Limb (tissue), 2 donors: ENCODE results near the gene C9orf40.

ENCODE experiments used
- DNase-seq, 2 donors: peaks; one replicate each; pipeline ENCODE4 v3.0.0-alpha.2; 2016; ENCODE audit errors: extremely low spot score in 2 of 2

Gene C9orf40

DNA sequence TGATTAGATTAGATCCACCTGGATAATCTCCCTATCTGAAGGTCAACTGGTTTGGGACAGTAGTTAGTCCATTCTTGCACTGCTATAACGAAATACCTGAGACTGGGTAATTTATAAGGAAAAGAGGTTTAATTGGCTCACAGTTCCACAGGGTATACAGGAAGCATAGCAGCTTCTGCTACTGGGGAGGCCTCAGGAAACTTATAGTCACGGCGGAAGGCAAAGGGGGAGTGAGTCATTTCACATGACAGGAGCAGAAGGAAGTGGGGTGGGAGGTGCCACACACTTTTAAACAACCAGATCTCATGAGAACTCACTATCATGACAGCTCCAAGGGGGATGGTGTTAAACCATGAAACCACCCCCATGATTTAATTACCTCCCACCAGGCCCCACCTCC lies 9.9 kb downstream of the C9orf40 start:
- no peak for DNase-seq

DNA sequence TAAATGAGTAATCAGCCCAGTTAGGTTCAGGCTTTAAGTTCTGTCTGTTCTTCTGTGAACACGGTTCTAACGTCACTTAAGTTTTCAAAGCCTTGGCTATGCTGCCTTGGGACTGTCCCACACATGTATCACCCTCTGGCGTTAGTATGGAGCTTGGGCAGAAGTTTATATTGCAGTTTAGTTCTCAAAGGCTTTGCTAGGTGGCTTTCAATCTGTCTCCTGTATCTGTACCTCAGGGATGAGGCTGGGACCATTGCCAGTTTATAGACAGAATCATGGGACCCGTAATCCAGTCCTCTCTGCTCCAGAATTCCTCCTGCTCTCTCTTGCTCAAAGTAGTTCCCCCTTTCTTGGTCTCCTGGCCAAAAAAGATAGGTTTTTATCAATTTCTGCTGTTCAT lies 12.1 kb downstream of the C9orf40 start:
- no peak for DNase-seq

DNA sequence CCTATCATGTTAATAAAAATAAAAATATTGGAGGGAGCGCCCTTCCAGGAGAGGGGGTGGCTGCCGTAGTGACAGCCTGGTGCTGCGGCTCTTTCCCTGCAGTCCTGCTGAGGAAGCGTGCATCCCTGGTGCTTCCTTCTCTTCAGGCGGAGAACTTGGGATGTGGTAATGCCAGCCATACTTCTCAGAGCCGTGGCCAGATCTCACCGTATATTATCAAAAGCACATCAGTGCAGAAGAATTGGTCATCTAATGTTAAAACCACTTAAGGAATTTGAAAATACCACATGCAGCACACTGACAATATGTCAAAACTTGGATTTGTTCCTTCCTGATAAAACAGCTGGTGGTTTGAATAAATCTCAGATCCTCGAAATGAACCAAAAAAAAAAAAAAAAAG lies 17.7 kb downstream of the C9orf40 start:
- DNase-seq, result no peak

DNA sequence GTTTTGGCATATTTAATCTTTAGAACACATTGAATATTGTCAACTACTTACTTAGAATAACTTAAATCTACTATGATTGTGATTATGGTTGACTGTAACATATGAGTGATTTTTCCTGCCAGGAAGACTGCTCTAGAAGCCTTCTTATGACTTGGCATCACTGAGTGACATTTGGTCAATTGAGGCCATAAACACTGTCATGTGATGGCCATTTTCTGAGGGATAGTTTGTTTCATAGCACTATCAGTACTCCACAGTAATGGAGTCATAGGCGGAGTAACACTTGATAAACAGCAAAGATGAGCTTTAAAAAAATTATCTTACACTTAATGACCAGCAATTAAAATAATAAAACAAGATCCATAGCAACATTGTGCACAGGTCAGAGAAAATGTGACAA lies 31.0 kb downstream of the C9orf40 start:
- DNase-seq, result no peak

DNA sequence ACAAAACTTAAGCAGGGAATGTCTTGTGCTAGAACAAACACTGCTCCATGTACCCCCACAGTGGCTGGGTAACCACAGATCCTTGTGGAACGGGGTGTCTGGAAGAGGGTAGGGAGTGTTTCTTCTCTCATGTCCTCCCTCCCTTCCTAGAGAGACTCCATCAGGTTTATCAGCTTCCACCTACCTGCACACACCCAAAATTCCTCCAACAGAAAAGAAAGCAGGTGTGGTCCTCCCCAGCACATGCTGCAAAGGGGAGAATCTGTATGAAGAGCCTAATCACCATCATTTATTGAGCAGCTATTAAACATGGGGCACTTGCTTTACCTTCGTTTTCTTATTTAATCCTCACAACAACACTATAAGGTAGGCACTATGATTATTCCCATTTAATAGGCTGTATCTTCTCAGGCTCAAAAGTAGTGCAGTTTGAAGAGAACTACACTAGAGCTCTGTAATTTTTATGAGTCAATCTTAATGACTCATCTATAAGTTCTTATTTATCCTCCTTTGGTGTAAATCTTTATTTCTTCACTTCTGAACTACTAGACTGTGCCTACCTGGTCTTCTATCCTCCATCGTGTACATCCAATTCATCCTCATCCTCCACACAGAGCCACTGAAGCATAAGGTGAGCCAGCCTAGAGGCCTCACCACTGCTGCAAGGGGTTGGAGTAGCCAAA lies 31.6 kb downstream of the C9orf40 start:
- no peak for DNase-seq

DNA sequence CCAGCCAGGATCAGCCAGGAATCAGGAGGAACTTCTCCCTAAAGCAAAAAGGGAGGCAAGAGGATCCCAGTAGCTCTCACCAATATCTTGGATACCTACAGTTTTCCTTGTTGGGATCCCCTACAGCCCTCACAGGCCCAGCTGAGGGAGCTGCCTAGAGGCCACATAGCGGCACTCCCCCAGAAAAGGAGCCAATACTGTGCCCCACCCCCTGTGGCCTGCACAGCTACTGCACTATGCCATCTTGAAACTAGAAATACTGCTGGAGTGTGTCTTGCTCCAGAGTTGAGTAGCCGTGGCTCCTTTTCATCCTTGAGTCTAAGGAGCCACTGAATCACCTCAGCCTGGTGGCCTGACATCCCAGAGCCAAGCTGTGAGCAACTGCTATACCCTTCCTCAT lies 42.7 kb downstream of the C9orf40 start:
- DNase-seq, result no peak

DNA sequence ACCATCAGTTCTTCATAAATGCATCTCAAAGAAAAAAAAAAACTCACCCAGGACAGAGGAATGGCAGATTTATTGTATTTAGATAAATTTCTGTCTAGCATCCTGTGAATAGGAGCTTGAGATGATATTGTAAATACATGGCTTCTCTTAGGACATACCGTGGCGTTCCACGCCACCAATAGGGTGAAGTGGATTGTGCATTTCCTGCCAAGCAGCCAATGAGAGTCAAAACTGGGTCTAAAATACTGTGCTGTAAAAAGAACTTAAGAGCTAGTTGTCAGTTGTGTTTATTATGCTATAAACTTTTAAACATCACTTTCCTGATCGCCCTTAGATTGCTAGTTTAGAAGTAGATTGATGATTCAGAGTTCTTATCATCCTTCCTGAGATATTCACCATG lies 44.0 kb downstream of the C9orf40 start:
- DNase-seq, result no peak

DNA sequence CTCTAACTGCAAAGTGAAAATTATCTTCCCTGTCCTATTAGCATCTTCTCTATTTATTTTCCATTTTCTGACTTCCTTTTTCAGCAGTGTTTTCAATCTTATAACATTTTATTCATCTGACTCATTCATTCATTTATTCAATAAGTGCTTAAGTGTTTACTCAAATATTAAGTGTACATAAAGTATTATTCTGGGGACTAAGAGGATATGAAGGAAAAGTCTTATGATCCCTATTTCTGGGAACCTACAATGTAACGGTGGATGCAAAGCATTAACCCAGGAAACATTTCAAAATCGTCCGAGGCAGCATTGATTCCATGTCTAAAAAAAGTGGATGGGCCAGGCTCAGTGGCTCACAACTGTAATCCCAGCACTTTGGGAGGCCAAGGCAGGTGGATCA lies 45.6 kb downstream of the C9orf40 start:
- no peak for DNase-seq

DNA sequence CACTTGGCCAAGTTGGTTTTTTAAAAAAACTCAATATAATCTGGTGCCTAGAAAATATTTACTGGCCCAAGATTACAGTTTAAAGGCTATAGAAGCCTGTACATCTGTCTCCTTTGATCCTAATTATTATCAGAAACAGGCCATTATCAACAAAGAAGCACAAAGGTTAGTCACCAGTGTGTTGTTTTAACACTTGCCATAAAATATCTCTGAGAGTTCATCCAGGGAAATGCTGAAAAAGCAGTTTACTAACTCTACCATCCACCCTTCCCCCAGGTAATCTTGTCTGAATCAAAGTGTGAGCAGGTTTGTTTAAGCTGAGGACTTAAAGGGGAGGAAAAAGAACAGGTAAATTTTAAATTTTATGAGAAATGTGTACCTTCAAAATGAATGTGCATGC lies 51.7 kb downstream of the C9orf40 start:
- no peak for DNase-seq
